Spleen (tissue), 11 donors: ENCODE data around the gene DCDC1. TPM values are rescaled to one million over a fixed set of nuclear protein-coding genes. Genes with fewer than 3 reads are reported as not detected.

Experiments used
- DNase-seq: peaks from one replicate; pipeline ENCODE4 v3.0.0-alpha.2; 2020
- H3K27ac ChIP-seq, 8 donors: fragments of 200-600 bp; sonication (generic) in 7 of 8; 1 replicate in 4 of 8; 2 replicates in 4 of 8; pipeline versions ENCODE4 v1.5.0 to v1.8.0; 2016 to 2021; ENCODE audit warnings: inconsistent platforms in 4 of 8, mild to moderate bottlenecking in 4 of 8, moderate library complexity in 1 of 8
- H3K27me3 ChIP-seq, 7 donors: fragments of 200-600 bp; sonication (generic) in 6 of 7; replicated peaks in 1 of 7; 1 replicate in 4 of 7; 2 replicates in 3 of 7; pipeline versions ENCODE4 v1.5.0 to v1.8.0; 2016 to 2021; ENCODE audit warnings: inconsistent platforms in 3 of 7, mild to moderate bottlenecking in 1 of 7
- H3K36me3 ChIP-seq, 6 donors: fragments of 200-600 bp; sonication (generic) in 5 of 6; 1 replicate in 4 of 6; 2 replicates in 2 of 6; pipeline versions ENCODE4 v1.5.0 to v1.8.0; 2016 to 2021; ENCODE audit warnings: inconsistent platforms in 2 of 6
- H3K4me1 ChIP-seq, 6 donors: fragments of 200-600 bp; sonication (generic) in 5 of 6; 1 replicate in 3 of 6; 2 replicates in 3 of 6; pipeline versions ENCODE4 v1.5.0 to v1.8.0; 2016 to 2021; ENCODE audit warnings: inconsistent platforms in 3 of 6
- H3K4me3 ChIP-seq, 8 donors: fragments of 200-600 bp; sonication (generic) in 7 of 8; 1 replicate in 4 of 8; 2 replicates in 4 of 8; pipeline versions ENCODE4 v1.5.0 to v1.8.0; 2016 to 2021; ENCODE audit warnings: inconsistent platforms in 4 of 8, mild to moderate bottlenecking in 4 of 8, moderate library complexity in 2 of 8
- H3K9me3 ChIP-seq, 8 donors: fragments of 200-600 bp; sonication (generic) in 7 of 8; 1 replicate in 4 of 8; 2 replicates in 4 of 8; pipeline versions ENCODE4 v1.5.0 to v1.8.0; 2016 to 2021; ENCODE audit warnings: inconsistent platforms in 4 of 8
- CTCF ChIP-seq, 11 experiments: fragments of 200-600 bp in 7 of 11; fragments of 450-650 bp in 4 of 11; sonication (generic) in 4 of 11; IDR thresholded peaks in 8 of 11; conservative IDR thresholded peaks in 3 of 11; 1 replicate in 7 of 11; 2 replicates in 4 of 11; pipeline versions ENCODE4 v1.4.0 to v1.8.0; 2016 to 2021; ENCODE audit warnings: antibody characterized with exemption in 11 of 11, inconsistent platforms in 4 of 11, mild to moderate bottlenecking in 1 of 11
- POLR2A ChIP-seq, 3 donors: fragments of 450-650 bp; IDR thresholded peaks; one replicate each; pipeline ENCODE4 v1.5.1; 2017; ENCODE audit warnings: antibody characterized with exemption in 3 of 3, mild to moderate bottlenecking in 1 of 3
- POLR2AphosphoS5 ChIP-seq, 3 donors: sonication (generic); formaldehyde crosslinking; IDR thresholded peaks; one replicate each; pipeline ENCODE4 v1.5.1; 2017; ENCODE audit warnings: antibody characterized with exemption in 3 of 3
- WGBS, 5 donors: extraction: QIAGEN DNeasy Blood & Tissue Kit in 3 of 5; methylation state at CpG; one replicate each; pipeline versions ENCODE4 v1.1.5 to v1.1.7; 2013 to 2018; 5-methylcytosine and 5-hydroxymethylcytosine counted together
- intact Hi-C: fragments of 100-400 bp; cut with DNase I; formaldehyde crosslinking; loops from one replicate; pipeline ENCODE4 v1.15.0; 2023; ENCODE audit warnings: low total_unique reads
- polyA plus RNA-seq, 3 donors: library from polyadenylated mRNA; stranded (reverse); fragments of 200-250 nt; gene quantifications; one replicate each; pipeline ENCODE4 v1.2.1, GENCODE V29; 2013
- total RNA-seq, 7 donors: library from RNA; depleted of rRNA in 3 of 7; stranded (reverse); fragments of >200 nt in 3 of 7; fragmentation: NEBNext Ultra II Directional in 4 of 7; extraction: Animal tissue kit (Norgen Biotek cat#: 25700) in 4 of 7; gene quantifications; one replicate each; pipeline versions ENCODE4 v1.1.0 to v1.2.1, GENCODE V29; 2016 to 2021
- donor health status: healthy with polysubstance abuse.
- donor health status: DM: no; HTN: no; CAD: no; lungs with moderate emphysema.
- donor health status: DM: no; HTN: no; CAD: no.
- donor health status: Bipolar disorder and iron deficiency.
- donor health status: healthy.
- donor health status: DM: no; HTN: no; CAD: no.
- donor health status: DM: yes; HTN: yes; CAD: no.

Gene DCDC1
- total and polyA plus RNA-seq, 10 donors = 0.03 to 0.88 (median 0.25) TPM; not detected in 6

- WGBS, 5 donors = 89 to 93% (median 90%) methylated on average over 6 of the region's 6 CpGs
- Histone ChIP-seq H3K27ac (no peak overlapping the region), H3K4me3 (no peak overlapping the region), H3K9me3 (peaks cover 0 to 5% (median 0%) of the 10 kb centered on the region in 8 donors), H3K27me3 (no peaks in the 10 kb centered on the region), H3K4me1 (peaks cover 0 to 7% (median 0%) of the 10 kb centered on the region in 6 donors), H3K36me3 (no peaks in the 10 kb centered on the region)
- no peak for DNase-seq
- intact Hi-C loops = no loop called here
- TF ChIP-seq POLR2AphosphoS5 (IDR thresholded peaks at IDR 0.05) (no peak), CTCF (IDR thresholded peaks at IDR 0.05 in 8 of 11, conservative IDR thresholded peaks at IDR 0.05 in 3 of 11) (no peak), POLR2A (IDR thresholded peaks at IDR 0.05) (no peak)
Measured at GRCh38 chr11:31328697-31329096, 40.8 kb downstream of the DCDC1 start.

GRCh38 chr11:31327417-31327816 is 42.1 kb downstream of the DCDC1 start:
- intact Hi-C loops = no loop called here
- DNase-seq = no peak
- Histone ChIP-seq H3K9me3 (peaks cover 0 to 5% (median 0%) of the 10 kb centered on the region in 8 donors), H3K36me3 (no peaks in the 10 kb centered on the region), H3K4me1 (peaks cover 0 to 7% (median 0%) of the 10 kb centered on the region in 6 donors), H3K4me3 (no peak overlapping the region), H3K27me3 (no peaks in the 10 kb centered on the region), H3K27ac (no peak overlapping the region)
- 88 to 98% (median 91%) methylated on average over 3 of the region's 3 CpGs for WGBS, 5 donors
- no peak for TF ChIP-seq POLR2AphosphoS5 (IDR thresholded peaks at IDR 0.05)
- no peak for TF ChIP-seq POLR2A (IDR thresholded peaks at IDR 0.05)
- no peak for TF ChIP-seq CTCF (IDR thresholded peaks at IDR 0.05 in 8 of 11, conservative IDR thresholded peaks at IDR 0.05 in 3 of 11)

GRCh38 chr11:31326470-31327148 is 42.9 kb downstream of the DCDC1 start:
- peaks cover 0 to 7% (median 0%) of the 10 kb centered on the region in 6 donors for H3K4me1 ChIP-seq
- no peak for DNase-seq
- no peaks in the 10 kb centered on the region for H3K27me3 ChIP-seq
- 14 to 61% (median 24%) methylated on average over 2 of the region's 2 CpGs for WGBS, 5 donors
- TF ChIP-seq POLR2AphosphoS5 (IDR thresholded peaks at IDR 0.05) (no peak), POLR2A (IDR thresholded peaks at IDR 0.05) (no peak), CTCF (IDR thresholded peaks at IDR 0.05 in 8 of 11, conservative IDR thresholded peaks at IDR 0.05 in 3 of 11) (no peak)
- intact Hi-C loops = no loop called here
- H3K36me3 ChIP-seq = no peaks in the 10 kb centered on the region
- peaks cover 0 to 5% (median 0%) of the 10 kb centered on the region in 8 donors for H3K9me3 ChIP-seq
- peak overlapping the region in 2 of 8 donors; percentile 21 to 40 for H3K4me3 ChIP-seq
- H3K27ac ChIP-seq = no peak overlapping the region

- no peaks in the 10 kb centered on the region for H3K36me3 ChIP-seq
- H3K9me3 ChIP-seq = peaks cover 0 to 5% (median 0%) of the 10 kb centered on the region in 8 donors
- no peaks in the 10 kb centered on the region for H3K27me3 ChIP-seq
- no peak for DNase-seq
- H3K4me1 ChIP-seq = peaks cover 0 to 7% (median 0%) of the 10 kb centered on the region in 6 donors
- H3K27ac ChIP-seq = no peak overlapping the region
- TF ChIP-seq POLR2A (IDR thresholded peaks at IDR 0.05) (no peak), CTCF (IDR thresholded peaks at IDR 0.05 in 8 of 11, conservative IDR thresholded peaks at IDR 0.05 in 3 of 11) (no peak), POLR2AphosphoS5 (IDR thresholded peaks at IDR 0.05) (no peak)
- no peak overlapping the region for H3K4me3 ChIP-seq
- intact Hi-C loops = no loop called here
Measured at GRCh38 chr11:31325160-31325559, 44.4 kb downstream of the DCDC1 start.
